ENCODE measurements around the gene GDPD2.
A peak's percentile ranks its signal among the peaks of the same experiment; 100 is the strongest.
"Not testable (repeated sequence)": the region's sequence is repeated elsewhere in the genome, so short reads cannot be mapped to it uniquely, and the experiment has no call there.

Gene GDPD2

GRCh38 chrX:70422851-70423341 lies at the start of gene GDPD2:
GDPD2 (plus strand) TSS chrX:70423314; CDS start chrX:70424985, 1,671 bp downstream.
- DNase-seq, result peak; percentile 39 to 63

- DNase-seq, result no peak
These were observed 36.9 kb upstream of the GDPD2 start for GRCh38 chrX:70386235-70386634.

DNA sequence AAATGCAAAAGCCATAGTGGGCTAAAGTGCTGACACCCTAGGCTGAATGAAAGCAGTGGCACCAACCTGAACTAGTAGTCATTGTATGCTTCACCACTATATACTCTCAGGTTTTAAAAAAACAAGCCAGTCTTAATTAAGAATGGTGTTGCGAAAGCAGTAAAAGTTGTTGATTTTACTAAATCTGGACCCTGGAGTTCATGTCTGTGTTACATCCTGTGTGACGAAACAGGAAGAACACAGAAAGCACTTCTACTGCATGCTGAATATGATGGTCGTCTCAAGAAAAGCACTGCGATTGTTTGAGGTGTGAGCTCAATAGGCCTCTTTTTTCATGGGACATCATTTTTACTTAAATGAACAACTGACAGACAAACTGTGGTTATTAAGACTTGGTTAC lies 24.2 kb upstream of the GDPD2 start:
- DNase-seq, result no peak

- DNase-seq, result not testable (repeated sequence)
These were observed 22.9 kb upstream of the GDPD2 start for GRCh38 chrX:70400181-70400580.

- no peak for DNase-seq
These were observed 20.4 kb upstream of the GDPD2 start for GRCh38 chrX:70402721-70403120.

- DNase-seq, result no peak
These were observed 18.1 kb upstream of the GDPD2 start for GRCh38 chrX:70405003-70405402.

- DNase-seq, result no peak
These were observed 12.2 kb upstream of the GDPD2 start for GRCh38 chrX:70410921-70411320.

DNA sequence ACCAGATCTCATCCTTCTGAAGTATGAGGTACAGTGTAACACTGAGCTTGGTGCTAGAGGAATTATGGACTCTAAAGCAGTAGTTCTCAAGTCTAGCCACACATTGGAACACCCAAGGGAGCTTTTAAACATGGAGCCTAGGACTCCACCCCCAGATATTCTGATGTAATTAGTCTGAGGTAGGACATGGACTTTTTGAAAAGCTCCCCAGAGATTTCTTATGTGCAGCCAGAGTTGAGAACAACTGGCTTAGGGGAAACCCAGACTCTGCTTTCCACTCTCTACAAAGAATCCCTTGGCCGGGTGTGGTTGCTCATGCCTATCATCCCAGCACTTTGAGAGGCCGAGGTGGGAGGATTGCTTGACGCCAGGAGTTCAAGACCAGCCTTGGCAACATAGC lies 11.6 kb upstream of the GDPD2 start:
- DNase-seq, result no peak

DNA sequence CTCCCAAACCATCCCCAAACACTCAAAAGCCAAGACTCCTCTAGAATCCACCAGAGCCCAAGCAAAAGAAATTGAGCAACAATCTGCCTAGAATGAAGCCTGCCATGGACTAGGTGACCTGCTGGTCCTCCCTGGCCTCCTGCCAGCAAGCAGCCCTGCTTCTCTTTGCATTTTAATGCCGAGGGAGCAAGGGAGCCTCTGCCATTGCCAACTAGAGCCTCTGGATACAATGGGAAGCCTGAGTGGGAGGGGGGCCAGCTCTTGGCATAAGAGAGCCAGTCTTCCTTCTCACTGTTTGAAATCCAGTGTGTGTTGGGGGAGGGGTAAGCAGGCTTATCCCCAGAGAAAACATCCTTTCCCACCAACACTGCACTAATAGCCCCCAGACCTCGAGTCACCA lies 1.5 kb upstream of the GDPD2 start:
- DNase-seq, result peak in 1 of 2 experiments; percentile 15

DNA sequence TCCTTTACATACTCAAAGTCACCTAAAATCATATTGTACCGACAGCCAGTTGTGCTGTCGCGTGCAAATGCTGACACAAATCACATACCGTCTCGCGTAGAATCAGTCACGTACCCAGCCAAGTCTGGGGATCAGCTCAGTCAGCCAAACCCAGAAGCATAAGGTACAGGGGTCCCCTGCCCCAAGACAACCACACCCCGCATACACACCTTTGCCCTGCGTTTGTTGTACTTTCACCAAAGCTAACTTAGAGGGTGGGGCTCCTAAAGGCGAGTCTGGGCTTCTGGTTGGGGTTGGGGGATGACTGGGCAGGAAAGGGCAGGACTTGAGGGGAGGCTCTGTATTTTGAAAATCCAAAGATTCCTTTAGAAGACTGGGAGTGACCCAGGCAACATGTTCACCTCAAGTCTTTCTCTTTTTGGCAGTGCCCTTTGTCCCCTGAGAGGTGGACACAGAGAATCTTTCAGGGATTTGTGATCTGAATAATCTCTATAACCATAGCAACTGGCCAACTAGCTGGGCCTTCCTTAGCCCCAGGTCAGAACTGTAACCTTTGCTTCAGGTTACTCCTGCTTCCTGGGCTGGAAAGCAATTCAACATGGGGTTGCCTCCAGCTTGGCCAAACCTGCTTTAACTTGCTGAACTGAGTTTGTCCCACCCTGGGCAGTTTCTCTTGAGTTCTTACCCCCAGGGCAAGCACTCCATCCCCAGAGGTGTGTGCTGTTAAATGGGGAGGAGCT lies 992 bp downstream of the GDPD2 start:
- no peak for DNase-seq

DNA sequence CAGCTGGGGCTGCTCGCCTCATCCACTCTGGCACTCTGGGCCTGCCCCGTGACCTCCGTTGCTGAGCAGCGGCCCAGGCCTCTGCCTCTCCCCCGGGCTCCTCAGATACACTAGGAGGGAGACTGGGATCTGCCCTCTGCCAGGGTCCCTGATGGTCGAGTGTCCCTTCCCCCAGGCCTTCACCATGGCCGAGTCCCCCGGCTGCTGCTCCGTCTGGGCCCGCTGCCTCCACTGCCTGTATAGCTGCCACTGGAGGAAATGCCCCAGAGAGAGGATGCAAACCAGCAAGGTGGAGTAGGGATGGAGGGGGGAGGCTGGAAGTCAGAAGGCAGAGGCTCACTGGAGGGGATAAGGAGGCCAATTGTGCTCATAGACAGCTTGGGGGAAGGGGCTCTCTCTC lies 1.7 kb downstream of the GDPD2 start:
- DNase-seq, result no peak

DNA sequence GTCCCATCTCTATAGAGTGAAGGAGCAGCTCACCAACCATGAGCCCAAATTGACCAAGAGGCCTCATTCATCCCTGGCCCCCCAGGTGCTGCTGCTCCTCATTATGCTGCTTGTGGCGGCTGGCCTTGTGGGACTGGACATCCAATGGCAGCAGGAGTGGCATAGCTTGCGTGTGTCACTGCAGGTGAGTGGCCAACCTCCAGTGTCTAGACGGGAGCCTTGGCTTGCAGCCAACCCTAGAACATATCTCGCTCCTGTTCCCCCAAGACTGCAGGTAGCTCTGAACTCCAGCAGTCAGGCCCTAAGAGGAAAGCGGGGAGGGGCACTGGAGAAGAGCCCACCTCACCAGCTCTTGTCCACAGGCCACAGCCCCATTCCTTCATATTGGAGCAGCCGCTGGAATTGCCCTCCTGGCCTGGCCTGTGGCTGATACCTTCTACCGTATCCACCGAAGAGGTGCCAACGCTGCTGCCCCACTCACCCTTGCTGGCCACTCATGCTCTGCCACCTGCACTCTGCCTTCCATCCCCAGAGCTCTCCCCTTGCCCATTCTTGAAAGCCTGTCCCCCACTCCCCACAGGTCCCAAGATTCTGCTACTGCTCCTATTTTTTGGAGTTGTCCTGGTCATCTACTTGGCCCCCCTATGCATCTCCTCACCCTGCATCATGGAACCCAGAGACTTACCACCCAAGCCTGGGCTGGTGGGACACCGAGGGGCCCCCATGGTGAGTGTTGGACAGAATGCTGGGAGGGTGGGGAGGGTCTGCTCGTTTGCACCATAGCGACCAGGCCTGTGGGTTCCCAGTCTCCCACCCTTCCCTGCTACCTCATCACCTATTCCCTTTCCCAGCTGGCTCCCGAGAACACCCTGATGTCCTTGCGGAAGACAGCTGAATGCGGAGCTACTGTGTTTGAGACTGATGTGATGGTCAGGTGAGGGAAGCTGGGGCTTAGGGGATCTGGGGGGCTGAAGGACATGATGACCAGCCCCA lies 3.5 kb downstream of the GDPD2 start:
- no peak for DNase-seq

DNA sequence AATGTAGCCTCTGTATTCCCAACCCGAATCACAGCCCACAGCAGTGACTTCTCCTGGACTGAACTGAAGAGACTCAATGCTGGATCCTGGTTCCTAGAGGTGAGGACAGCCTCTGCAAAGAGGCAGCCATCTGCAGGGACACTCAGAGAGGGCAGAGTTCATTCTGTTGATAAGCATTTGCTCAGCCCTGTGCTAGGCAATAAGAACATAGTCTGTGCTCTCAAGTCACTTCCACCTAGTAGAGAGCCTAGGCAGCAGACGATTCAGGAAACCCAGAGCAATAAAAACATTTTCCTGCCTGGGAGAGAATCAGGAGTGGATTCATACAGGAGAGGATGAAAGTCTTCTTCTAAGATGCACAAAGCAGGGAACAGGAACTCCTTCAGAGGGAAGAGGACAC lies 4.3 kb downstream of the GDPD2 start:
- no peak for DNase-seq

DNA sequence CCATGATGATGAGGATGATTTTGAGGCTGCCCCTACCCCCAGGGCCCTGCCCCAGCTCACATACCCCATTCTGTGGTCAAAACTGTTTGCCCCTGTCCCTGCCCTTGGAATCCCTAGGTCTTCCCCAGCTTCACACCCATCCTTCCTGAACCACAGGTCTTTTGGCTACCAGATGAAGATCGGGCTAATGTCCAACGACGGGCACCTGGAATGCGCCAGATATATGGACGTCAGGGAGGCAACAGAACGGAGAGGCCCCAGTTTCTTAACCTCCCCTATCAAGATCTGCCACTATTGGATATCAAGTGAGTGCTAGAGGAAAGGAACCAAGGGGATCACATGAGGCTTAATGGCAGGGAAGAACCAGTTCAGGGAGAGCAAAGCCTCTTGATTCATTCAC lies 6.6 kb downstream of the GDPD2 start:
- no peak for DNase-seq

- no peak for DNase-seq
These were observed 10.1 kb downstream of the GDPD2 start for GRCh38 chrX:70432936-70433847.

DNA sequence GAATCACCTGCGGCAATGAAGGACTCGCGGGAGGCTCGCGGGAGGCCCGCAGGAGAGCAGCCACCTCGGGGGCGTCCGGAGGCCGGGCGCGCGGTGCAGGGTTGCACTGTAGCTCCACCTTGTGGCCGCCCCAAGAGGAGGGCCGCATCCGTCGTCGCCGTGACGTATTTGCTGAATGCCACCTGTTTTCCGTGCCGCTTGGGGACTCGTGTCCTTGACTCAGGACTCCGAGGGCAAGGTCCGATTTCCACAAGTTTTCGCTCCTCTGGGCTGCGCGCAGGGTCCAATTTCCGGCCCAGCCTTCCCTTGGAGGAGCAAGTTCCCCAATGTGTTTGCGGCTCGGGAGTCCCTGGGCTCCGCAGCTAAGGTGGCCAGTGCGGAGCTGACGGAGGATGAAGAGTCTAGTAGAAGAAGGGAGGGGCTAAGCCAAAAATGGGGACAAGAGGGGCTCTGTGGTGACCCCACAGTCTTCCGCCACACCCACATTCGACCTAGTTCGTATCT lies 10.8 kb downstream of the GDPD2 start:
- peak; percentile 75 to 78 for DNase-seq

DNA sequence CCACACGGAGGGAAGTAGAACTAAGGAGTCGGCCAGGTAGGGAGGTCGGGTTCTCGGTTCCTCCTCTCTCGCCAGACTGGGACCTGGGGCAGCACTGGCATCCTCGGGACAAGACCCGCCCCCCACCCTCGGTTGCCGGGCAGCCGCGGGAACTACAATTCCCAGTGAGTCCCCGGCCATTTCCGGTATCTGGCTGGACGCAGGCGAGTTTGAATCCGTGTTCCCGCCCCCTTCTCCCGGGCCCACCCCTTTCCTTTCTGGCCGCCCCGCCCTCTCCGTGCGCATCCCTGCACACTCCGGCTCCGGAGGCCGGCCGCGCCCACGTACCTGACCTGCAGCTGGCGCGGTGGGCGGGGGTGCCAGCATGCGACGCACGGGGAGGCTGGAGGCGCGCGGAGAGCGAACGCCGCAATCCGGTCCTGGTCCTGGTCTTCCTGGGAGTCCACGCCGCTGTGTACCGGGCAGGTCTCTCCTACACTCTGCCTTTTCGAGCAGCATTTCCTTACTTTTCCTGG lies 11.3 kb downstream of the GDPD2 start:
- peak; percentile 85 to 92 for DNase-seq

- no peak for DNase-seq
These were observed 11.9 kb downstream of the GDPD2 start for GRCh38 chrX:70434914-70435586.

DNA sequence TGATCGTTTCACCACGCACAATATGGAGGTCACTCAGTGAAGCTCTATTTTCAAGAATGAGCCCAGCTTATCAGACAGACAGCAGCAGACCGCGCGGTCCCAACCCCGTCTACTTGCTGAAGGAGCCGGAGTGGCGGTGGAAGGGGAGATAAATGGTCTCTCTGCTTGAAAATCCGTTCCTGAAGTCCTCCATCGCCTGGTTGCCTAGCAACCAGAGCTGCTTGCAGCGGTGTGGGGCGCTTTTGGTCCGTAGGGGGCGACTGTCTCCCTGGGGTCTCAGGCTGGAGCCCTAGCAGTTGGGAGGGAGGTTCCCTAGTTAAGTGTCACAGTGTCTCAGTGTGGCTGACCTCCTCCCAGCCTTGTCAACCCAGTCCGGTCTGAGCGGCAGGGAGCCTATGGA lies 13.2 kb downstream of the GDPD2 start:
- peak; percentile 74 to 89 for DNase-seq

GRCh38 chrX:70437011-70437410 lies 13.9 kb downstream of the GDPD2 start:
- no peak for DNase-seq

DNA sequence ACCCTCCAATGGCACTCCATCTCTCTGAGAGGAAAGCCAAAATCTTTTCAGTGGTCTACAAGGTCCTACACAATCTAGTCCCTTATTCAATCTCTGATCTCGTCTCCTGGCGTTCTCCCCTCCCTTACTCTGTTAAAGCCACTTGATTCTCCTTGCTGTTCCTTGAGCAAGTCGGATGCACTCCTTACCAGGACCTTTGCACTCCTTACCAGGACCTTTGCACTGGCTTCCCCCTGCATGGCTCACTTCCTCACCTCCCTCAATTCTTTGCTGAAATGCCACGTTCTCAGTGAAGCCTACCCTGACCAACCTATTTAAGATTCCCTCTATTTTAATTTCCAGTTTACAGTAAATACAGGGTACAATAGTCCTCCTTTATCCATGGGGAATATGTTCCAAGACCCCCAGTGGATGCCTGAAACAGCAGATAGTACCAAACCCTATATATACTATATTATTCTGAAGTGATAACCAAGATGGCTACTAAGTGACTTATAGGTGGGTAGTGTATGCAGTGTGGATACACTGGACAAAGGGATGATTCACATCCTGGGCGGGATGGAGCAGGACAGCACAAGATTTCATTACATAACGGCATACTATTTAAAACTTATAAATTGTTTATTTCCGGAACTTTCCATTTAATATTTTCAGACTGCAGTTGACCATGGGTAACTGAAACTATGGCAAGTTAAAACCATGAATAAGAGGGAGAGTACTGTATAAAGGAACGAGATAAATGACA lies 15.0 kb downstream of the GDPD2 start:
- no peak for DNase-seq

Data from NCI-H524 (cell line).